Hepatocyte (in vitro differentiated cells): ENCODE measurements around the gene KCNK17. TPM values are rescaled to one million over a fixed set of nuclear protein-coding genes. Genes with fewer than 3 reads are reported as not detected.
"Not testable (repeated sequence)": the region's sequence is repeated elsewhere in the genome, so short reads cannot be mapped to it uniquely, and the experiment has no call there.

ENCODE experiments used
- DNase-seq: peaks from one replicate; pipeline ENCODE4 v3.0.0-alpha.2; 2016; ENCODE audit warnings: low spot score
- H2AFZ ChIP-seq: fragments of 200-600 bp; sonication (generic); 2 replicates; pipeline ENCODE4 v1.6.0; 2016; ENCODE audit warnings: antibody characterized with exemption, mild to moderate bottlenecking
- H3K27ac ChIP-seq: fragments of 200-600 bp; sonication (generic); 2 replicates; pipeline ENCODE4 v1.5.1; 2016; ENCODE audit warnings: mild to moderate bottlenecking
- H3K27me3 ChIP-seq: fragments of 200-600 bp; sonication (generic); 2 replicates; pipeline ENCODE4 v1.6.1; 2016
- H3K36me3 ChIP-seq: fragments of 200-600 bp; sonication (generic); replicated peaks from 2 replicates; pipeline ENCODE4 v1.5.1; 2016; ENCODE audit warnings: low read depth; ENCODE audit not compliant: insufficient read depth
- H3K4me1 ChIP-seq: fragments of 200-600 bp; sonication (generic); 2 replicates; pipeline ENCODE4 v1.5.1; 2016; ENCODE audit warnings: mild to moderate bottlenecking, moderate library complexity; ENCODE audit not compliant: insufficient read depth
- H3K4me2 ChIP-seq: fragments of 200-600 bp; sonication (generic); 2 replicates; pipeline ENCODE4 v1.6.0; 2016
- H3K4me3 ChIP-seq: fragments of 200-600 bp; sonication (generic); 2 replicates; pipeline ENCODE4 v1.5.1; 2016; ENCODE audit warnings: mild to moderate bottlenecking
- H3K79me2 ChIP-seq: fragments of 200-600 bp; sonication (generic); 2 replicates; pipeline ENCODE4 v1.6.0; 2017; ENCODE audit warnings: mild to moderate bottlenecking
- H3K9me2 ChIP-seq: fragments of 200-600 bp; sonication (generic); replicated peaks from 2 replicates; pipeline ENCODE4 v1.6.0; 2017; ENCODE audit warnings: mild to moderate bottlenecking; ENCODE audit not compliant: insufficient read depth
- H3K9me3 ChIP-seq: fragments of 200-600 bp; sonication (generic); 2 replicates; pipeline ENCODE4 v1.5.1; 2016; ENCODE audit warnings: low read depth, mild to moderate bottlenecking
- H4K20me1 ChIP-seq: fragments of 200-600 bp; sonication (generic); 2 replicates; pipeline ENCODE4 v1.6.0; 2016; ENCODE audit warnings: mild to moderate bottlenecking; ENCODE audit not compliant: insufficient read depth, poor library complexity, severe bottlenecking
- EZH2 ChIP-seq: fragments of 200-600 bp; sonication (generic); IDR thresholded peaks from 2 replicates; pipeline ENCODE4 v1.6.1; 2016; ENCODE audit warnings: antibody characterized with exemption, mild to moderate bottlenecking, borderline replicate concordance
- EZH2phosphoT487 ChIP-seq: fragments of 200-600 bp; sonication (generic); IDR thresholded peaks from one replicate; pipeline ENCODE4 v1.6.1; 2018; ENCODE audit warnings: antibody characterized with exemption, mild to moderate bottlenecking, low read depth, moderate library complexity; ENCODE audit not compliant: unreplicated experiment, severe bottlenecking
- WGBS: methylation state at CpG from one replicate; pipeline ENCODE4 v1.1.6; 2016; ENCODE audit warnings: low lambda C conversion rate; ENCODE audit errors: missing lambda C conversion rate; 5-methylcytosine and 5-hydroxymethylcytosine counted together
- polyA plus RNA-seq: library from polyadenylated mRNA; unstranded; fragments of >200 nt; fragmentation: Nextera tagmentation; extraction: Ambion mirVana; gene quantifications from 2 replicates; pipeline ENCODE4 v1.2.1, GENCODE V29; 2016
- total RNA-seq: library from RNA; depleted of rRNA; stranded (reverse); fragments of >200 nt; gene quantifications from 2 replicates; pipeline ENCODE4 v1.2.3, GENCODE V29; 2014
- TF ChIP-seq, protein P1 (sequence below): fragments of 200-600 bp; sonication (generic); IDR thresholded peaks from 2 replicates; pipeline ENCODE4 v1.5.1; 2016; ENCODE audit warnings: antibody characterized with exemption, mild to moderate bottlenecking; ENCODE audit not compliant: poor library complexity

KCNK17 gene
- total and polyA plus RNA-seq, 2 experiments from 2014 or later = not detected

- H3K36me3 ChIP-seq = no peaks in the 10 kb centered on the region
- 91% methylated on average over 2 of the region's 2 CpGs for WGBS
- no peak overlapping the region for H3K4me3 ChIP-seq
- no peaks in the 10 kb centered on the region for H3K4me1 ChIP-seq
- TF ChIP-seq, protein P1, sequence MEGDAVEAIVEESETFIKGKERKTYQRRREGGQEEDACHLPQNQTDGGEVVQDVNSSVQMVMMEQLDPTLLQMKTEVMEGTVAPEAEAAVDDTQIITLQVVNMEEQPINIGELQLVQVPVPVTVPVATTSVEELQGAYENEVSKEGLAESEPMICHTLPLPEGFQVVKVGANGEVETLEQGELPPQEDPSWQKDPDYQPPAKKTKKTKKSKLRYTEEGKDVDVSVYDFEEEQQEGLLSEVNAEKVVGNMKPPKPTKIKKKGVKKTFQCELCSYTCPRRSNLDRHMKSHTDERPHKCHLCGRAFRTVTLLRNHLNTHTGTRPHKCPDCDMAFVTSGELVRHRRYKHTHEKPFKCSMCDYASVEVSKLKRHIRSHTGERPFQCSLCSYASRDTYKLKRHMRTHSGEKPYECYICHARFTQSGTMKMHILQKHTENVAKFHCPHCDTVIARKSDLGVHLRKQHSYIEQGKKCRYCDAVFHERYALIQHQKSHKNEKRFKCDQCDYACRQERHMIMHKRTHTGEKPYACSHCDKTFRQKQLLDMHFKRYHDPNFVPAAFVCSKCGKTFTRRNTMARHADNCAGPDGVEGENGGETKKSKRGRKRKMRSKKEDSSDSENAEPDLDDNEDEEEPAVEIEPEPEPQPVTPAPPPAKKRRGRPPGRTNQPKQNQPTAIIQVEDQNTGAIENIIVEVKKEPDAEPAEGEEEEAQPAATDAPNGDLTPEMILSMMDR = no peak
- TF ChIP-seq EZH2 (no peak), EZH2phosphoT487 (no peak)
- no peaks in the 10 kb centered on the region for H4K20me1 ChIP-seq
- DNase-seq = no peak
- no peak overlapping the region for H3K27ac ChIP-seq
- H3K9me3 ChIP-seq = no peaks in the 10 kb centered on the region
- H2AFZ ChIP-seq = no peak overlapping the region
- H3K4me2 ChIP-seq = no peak overlapping the region
- peaks cover 2% of the 10 kb centered on the region for H3K27me3 ChIP-seq
- no peaks in the 10 kb centered on the region for H3K9me2 ChIP-seq
- H3K79me2 ChIP-seq = no peaks in the 10 kb centered on the region
Observed at GRCh38 chr6:39289490-39289889, 24.7 kb downstream of the KCNK17 start.

GRCh38 chr6:39287601-39288000 is 26.6 kb downstream of the KCNK17 start:
- Histone ChIP-seq H3K27me3 (peaks cover 4% of the 10 kb centered on the region), H3K4me2 (no peak overlapping the region), H4K20me1 (no peaks in the 10 kb centered on the region), H3K9me3 (no peaks in the 10 kb centered on the region), H2AFZ (no peak overlapping the region), H3K27ac (no peak overlapping the region), H3K36me3 (no peaks in the 10 kb centered on the region), H3K4me3 (no peak overlapping the region), H3K9me2 (no peaks in the 10 kb centered on the region), H3K79me2 (no peaks in the 10 kb centered on the region), H3K4me1 (no peaks in the 10 kb centered on the region)
- no peak for DNase-seq
- WGBS = 81% methylated on average over 3 of the region's 3 CpGs
- TF ChIP-seq, protein P1 = no peak
- no peak for TF ChIP-seq EZH2phosphoT487
- no peak for TF ChIP-seq EZH2

DNA sequence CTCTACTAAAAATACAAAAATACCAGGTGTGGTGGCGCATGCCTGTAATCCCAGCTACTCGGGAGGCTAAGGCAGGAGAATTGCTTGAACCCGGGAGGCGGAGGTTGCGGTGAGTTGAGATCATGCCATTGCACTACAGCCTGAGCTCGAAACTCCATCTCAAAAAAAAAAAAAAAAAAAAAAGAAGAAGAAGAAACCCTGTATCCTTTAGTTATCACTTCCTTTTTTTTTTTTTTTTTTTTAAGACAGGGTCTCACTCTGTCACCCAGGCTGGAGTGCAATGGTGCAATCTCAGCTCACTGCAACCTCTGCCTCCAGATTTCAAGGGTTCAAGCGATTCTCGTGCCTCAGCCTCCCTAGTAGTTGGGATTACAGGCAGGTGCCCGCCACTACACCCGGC is 27.6 kb downstream of the KCNK17 start:
- not testable (repeated sequence) for H3K4me1 ChIP-seq, H4K20me1 ChIP-seq, H3K4me2 ChIP-seq, H3K79me2 ChIP-seq, H3K4me3 ChIP-seq, H3K9me2 ChIP-seq, H3K27ac ChIP-seq, H2AFZ ChIP-seq, H3K36me3 ChIP-seq, DNase-seq, H3K9me3 ChIP-seq
- WGBS = 97% methylated on average over 10 of the region's 10 CpGs
- peaks cover 14% of the 10 kb centered on the region for H3K27me3 ChIP-seq

DNA sequence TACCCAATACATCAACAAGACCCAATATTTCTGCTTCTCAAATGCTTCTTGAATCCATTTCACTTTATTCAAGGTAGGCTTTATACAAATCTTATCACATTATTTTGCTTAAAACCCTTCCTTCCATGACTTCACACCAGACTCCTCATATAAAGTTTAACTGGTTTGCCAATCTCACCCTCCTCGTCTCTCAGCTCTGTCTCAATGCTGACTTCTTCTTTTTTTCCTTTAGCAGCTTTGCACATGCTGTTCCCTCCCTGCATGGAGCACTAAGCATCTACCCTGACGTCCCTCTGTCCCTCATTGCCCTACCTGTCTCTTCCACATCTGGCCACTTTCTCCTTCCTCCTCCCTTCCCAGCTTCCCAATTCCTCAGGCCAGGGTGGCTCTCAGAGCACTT is 31.4 kb downstream of the KCNK17 start:
- no peaks in the 10 kb centered on the region for H3K9me2 ChIP-seq
- no peaks in the 10 kb centered on the region for H3K79me2 ChIP-seq
- no peaks in the 10 kb centered on the region for H3K9me3 ChIP-seq
- peaks cover 22% of the 10 kb centered on the region for H3K27me3 ChIP-seq
- H3K4me3 ChIP-seq = no peak overlapping the region
- DNase-seq = no peak
- H2AFZ ChIP-seq = no peak overlapping the region
- H3K4me1 ChIP-seq = no peaks in the 10 kb centered on the region
- TF ChIP-seq EZH2 (no peak), EZH2phosphoT487 (no peak)
- TF ChIP-seq, protein P1 = no peak
- H3K27ac ChIP-seq = no peak overlapping the region
- no peaks in the 10 kb centered on the region for H4K20me1 ChIP-seq
- no peak overlapping the region for H3K4me2 ChIP-seq
- no peaks in the 10 kb centered on the region for H3K36me3 ChIP-seq
- WGBS = 59% methylated on average over 2 of the region's 2 CpGs
